ENCODE results near the gene LDHAL6A.
"Not testable (repeated sequence)": the region's sequence is repeated elsewhere in the genome, so short reads cannot be mapped to it uniquely, and the experiment has no call there.

Gene LDHAL6A

GRCh38 chr11:18455686-18456372, at the start of gene LDHAL6A:
LDHAL6A (plus strand) TSS chr11:18455856; CDS start chr11:18456681, 825 bp downstream.
- peaks cover 10% of the 10 kb centered on the region for H3K27me3 ChIP-seq (ENCODE audit: control insufficient read depth, insufficient read depth, low read length)
- no peak within 1 kb of the TSS for H3K4me3 ChIP-seq (ENCODE audit: low read length)
- no peaks in the 10 kb centered on the region for H3K9me3 ChIP-seq (ENCODE audit: control insufficient read depth, low read length)
- no peaks in the 10 kb centered on the region for H3K36me3 ChIP-seq (ENCODE audit: control insufficient read depth, insufficient read depth, low read length)
- H3K4me1 ChIP-seq (ENCODE audit: control insufficient read depth, insufficient read depth, low read length) = no peaks in the 10 kb centered on the region
- H3K9ac ChIP-seq (ENCODE audit: low read length) = no peak within 1 kb of the TSS

DNA sequence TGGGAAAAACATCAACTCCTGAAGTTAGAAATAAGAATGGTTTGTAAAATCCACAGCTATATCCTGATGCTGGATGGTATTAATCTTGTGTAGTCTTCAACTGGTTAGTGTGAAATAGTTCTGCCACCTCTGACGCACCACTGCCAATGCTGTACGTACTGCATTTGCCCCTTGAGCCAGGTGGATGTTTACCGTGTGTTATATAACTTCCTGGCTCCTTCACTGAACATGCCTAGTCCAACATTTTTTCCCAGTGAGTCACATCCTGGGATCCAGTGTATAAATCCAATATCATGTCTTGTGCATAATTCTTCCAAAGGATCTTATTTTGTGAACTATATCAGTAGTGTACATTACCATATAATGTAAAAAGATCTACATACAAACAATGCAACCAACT, 48.3 kb upstream of the LDHAL6A start:
- not testable (repeated sequence) for H3K27me3 ChIP-seq (ENCODE audit: control insufficient read depth, insufficient read depth, low read length); H3K9ac ChIP-seq (ENCODE audit: low read length); H3K4me3 ChIP-seq (ENCODE audit: low read length); H3K36me3 ChIP-seq (ENCODE audit: control insufficient read depth, insufficient read depth, low read length); H3K9me3 ChIP-seq (ENCODE audit: control insufficient read depth, low read length); H3K4me1 ChIP-seq (ENCODE audit: control insufficient read depth, insufficient read depth, low read length)

DNA sequence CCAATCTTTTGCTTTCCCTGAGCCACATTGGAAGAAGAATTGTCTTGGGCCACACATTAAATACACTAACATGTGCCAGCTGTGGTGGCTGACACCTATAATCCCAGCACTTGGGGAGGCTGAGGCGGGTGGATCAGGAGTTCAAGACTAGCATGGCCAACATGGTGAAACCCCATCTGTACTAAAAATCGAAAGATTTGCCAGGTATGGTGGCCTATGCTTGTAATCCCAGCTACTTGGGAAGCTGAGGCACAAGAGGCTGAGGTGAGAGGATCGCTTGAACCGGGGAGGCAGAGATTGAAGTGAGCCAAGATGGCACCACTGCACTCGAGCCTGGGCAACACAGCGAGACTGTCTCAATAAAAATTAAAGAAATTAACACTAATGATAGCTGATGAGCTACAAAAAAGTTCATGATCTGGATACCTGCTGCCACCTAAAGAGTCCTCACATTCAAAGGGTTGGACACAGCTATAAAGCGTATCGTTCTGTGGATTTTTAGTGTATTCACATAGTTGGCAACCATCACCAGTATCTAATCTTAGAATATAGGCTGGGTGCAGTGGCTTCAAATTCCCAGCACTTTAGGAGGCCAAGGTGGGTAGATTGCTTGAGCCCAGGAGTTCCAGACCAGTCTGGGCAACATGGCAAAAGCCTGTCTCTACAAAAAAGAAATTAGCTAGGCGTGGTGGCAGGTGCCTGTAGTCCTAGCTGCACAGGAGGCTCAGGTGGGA, 46.9 kb upstream of the LDHAL6A start:
- no peaks in the 10 kb centered on the region for H3K36me3 ChIP-seq (ENCODE audit: control insufficient read depth, insufficient read depth, low read length)
- H3K9me3 ChIP-seq (ENCODE audit: control insufficient read depth, low read length) = no peaks in the 10 kb centered on the region
- H3K4me3 ChIP-seq (ENCODE audit: low read length) = no peak overlapping the region
- H3K4me1 ChIP-seq (ENCODE audit: control insufficient read depth, insufficient read depth, low read length) = no peaks in the 10 kb centered on the region
- no peak overlapping the region for H3K9ac ChIP-seq (ENCODE audit: low read length)
- H3K27me3 ChIP-seq (ENCODE audit: control insufficient read depth, insufficient read depth, low read length) = no peaks in the 10 kb centered on the region

- no peaks in the 10 kb centered on the region for H3K27me3 ChIP-seq (ENCODE audit: control insufficient read depth, insufficient read depth, low read length)
- no peaks in the 10 kb centered on the region for H3K36me3 ChIP-seq (ENCODE audit: control insufficient read depth, insufficient read depth, low read length)
- H3K9me3 ChIP-seq (ENCODE audit: control insufficient read depth, low read length) = no peaks in the 10 kb centered on the region
- H3K4me1 ChIP-seq (ENCODE audit: control insufficient read depth, insufficient read depth, low read length) = no peaks in the 10 kb centered on the region
- no peak overlapping the region for H3K4me3 ChIP-seq (ENCODE audit: low read length)
- no peak overlapping the region for H3K9ac ChIP-seq (ENCODE audit: low read length)
These were observed 39.2 kb upstream of the LDHAL6A start for GRCh38 chr11:18416459-18416858.

GRCh38 chr11:18419040-18419439, 36.6 kb upstream of the LDHAL6A start:
- Histone ChIP-seq H3K9me3 (ENCODE audit: control insufficient read depth, low read length) (no peaks in the 10 kb centered on the region), H3K4me3 (ENCODE audit: low read length) (no peak overlapping the region), H3K36me3 (ENCODE audit: control insufficient read depth, insufficient read depth, low read length) (no peaks in the 10 kb centered on the region), H3K9ac (ENCODE audit: low read length) (no peak overlapping the region), H3K4me1 (ENCODE audit: control insufficient read depth, insufficient read depth, low read length) (no peaks in the 10 kb centered on the region), H3K27me3 (ENCODE audit: control insufficient read depth, insufficient read depth, low read length) (no peaks in the 10 kb centered on the region)

GRCh38 chr11:18420067-18420466, 35.6 kb upstream of the LDHAL6A start:
- H3K9ac ChIP-seq (ENCODE audit: low read length) = no peak overlapping the region
- H3K4me3 ChIP-seq (ENCODE audit: low read length) = no peak overlapping the region
- no peaks in the 10 kb centered on the region for H3K9me3 ChIP-seq (ENCODE audit: control insufficient read depth, low read length)
- no peaks in the 10 kb centered on the region for H3K36me3 ChIP-seq (ENCODE audit: control insufficient read depth, insufficient read depth, low read length)
- no peaks in the 10 kb centered on the region for H3K27me3 ChIP-seq (ENCODE audit: control insufficient read depth, insufficient read depth, low read length)
- no peaks in the 10 kb centered on the region for H3K4me1 ChIP-seq (ENCODE audit: control insufficient read depth, insufficient read depth, low read length)

DNA sequence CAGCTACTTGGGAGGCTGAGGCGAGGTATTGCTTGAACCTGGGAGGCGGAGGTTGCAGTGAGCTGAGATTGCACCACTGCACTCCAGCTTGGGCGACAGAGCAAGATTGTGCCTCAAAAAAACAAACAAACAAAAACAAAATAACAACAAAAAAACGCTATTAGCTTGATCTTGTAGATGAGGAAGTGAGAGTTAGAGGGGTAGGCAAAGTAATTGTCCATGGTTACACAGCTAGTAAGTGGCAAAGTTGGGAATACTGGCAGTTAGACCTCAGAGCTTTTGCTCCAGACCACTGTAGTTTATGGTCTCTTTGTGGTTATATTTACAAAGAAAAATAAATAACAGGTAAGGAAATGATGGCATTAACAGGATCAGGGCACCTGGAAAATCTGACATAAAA, 28.4 kb upstream of the LDHAL6A start:
- Histone ChIP-seq H3K36me3 (ENCODE audit: control insufficient read depth, insufficient read depth, low read length) (no peaks in the 10 kb centered on the region), H3K4me3 (ENCODE audit: low read length) (no peak overlapping the region), H3K4me1 (ENCODE audit: control insufficient read depth, insufficient read depth, low read length) (no peaks in the 10 kb centered on the region), H3K9ac (ENCODE audit: low read length) (no peak overlapping the region), H3K27me3 (ENCODE audit: control insufficient read depth, insufficient read depth, low read length) (no peaks in the 10 kb centered on the region), H3K9me3 (ENCODE audit: control insufficient read depth, low read length) (no peaks in the 10 kb centered on the region)

GRCh38 chr11:18429332-18429731, 26.3 kb upstream of the LDHAL6A start:
- no peaks in the 10 kb centered on the region for H3K4me1 ChIP-seq (ENCODE audit: control insufficient read depth, insufficient read depth, low read length)
- H3K36me3 ChIP-seq (ENCODE audit: control insufficient read depth, insufficient read depth, low read length) = no peaks in the 10 kb centered on the region
- H3K9me3 ChIP-seq (ENCODE audit: control insufficient read depth, low read length) = no peaks in the 10 kb centered on the region
- H3K27me3 ChIP-seq (ENCODE audit: control insufficient read depth, insufficient read depth, low read length) = no peaks in the 10 kb centered on the region
- H3K4me3 ChIP-seq (ENCODE audit: low read length) = no peak overlapping the region
- H3K9ac ChIP-seq (ENCODE audit: low read length) = no peak overlapping the region

GRCh38 chr11:18438691-18439090, 17.0 kb upstream of the LDHAL6A start:
- no peak overlapping the region for H3K9ac ChIP-seq (ENCODE audit: low read length)
- H3K4me1 ChIP-seq (ENCODE audit: control insufficient read depth, insufficient read depth, low read length) = no peaks in the 10 kb centered on the region
- H3K9me3 ChIP-seq (ENCODE audit: control insufficient read depth, low read length) = no peaks in the 10 kb centered on the region
- H3K4me3 ChIP-seq (ENCODE audit: low read length) = no peak overlapping the region
- no peaks in the 10 kb centered on the region for H3K36me3 ChIP-seq (ENCODE audit: control insufficient read depth, insufficient read depth, low read length)
- no peaks in the 10 kb centered on the region for H3K27me3 ChIP-seq (ENCODE audit: control insufficient read depth, insufficient read depth, low read length)

GRCh38 chr11:18449251-18449650, 6.4 kb upstream of the LDHAL6A start:
- Histone ChIP-seq H3K9ac (ENCODE audit: low read length) (no peak overlapping the region), H3K36me3 (ENCODE audit: control insufficient read depth, insufficient read depth, low read length) (no peaks in the 10 kb centered on the region), H3K4me1 (ENCODE audit: control insufficient read depth, insufficient read depth, low read length) (no peaks in the 10 kb centered on the region), H3K27me3 (ENCODE audit: control insufficient read depth, insufficient read depth, low read length) (no peaks in the 10 kb centered on the region), H3K9me3 (ENCODE audit: control insufficient read depth, low read length) (no peaks in the 10 kb centered on the region), H3K4me3 (ENCODE audit: low read length) (no peak overlapping the region)

DNA sequence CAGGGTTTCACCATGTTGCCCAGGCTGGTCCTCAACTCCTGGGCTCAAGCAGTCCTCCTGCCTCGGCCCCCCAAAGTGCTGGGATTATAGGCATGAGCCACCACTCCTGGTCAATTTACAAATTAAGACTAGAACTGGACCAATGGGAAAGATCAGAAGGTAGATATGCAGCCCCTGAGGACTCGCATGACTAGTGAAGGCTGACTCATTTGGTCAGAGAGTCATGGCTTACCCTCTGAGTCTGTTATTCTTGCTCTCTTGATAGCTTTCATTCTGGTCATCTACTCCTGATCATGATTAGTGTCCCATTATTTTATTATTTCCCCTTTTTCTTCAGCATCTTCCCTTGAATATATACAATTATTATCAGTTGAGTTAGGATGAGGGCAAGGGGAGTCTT, 2.7 kb upstream of the LDHAL6A start:
- Histone ChIP-seq H3K4me1 (ENCODE audit: control insufficient read depth, insufficient read depth, low read length) (no peaks in the 10 kb centered on the region), H3K27me3 (ENCODE audit: control insufficient read depth, insufficient read depth, low read length) (peaks cover 10% of the 10 kb centered on the region), H3K36me3 (ENCODE audit: control insufficient read depth, insufficient read depth, low read length) (no peaks in the 10 kb centered on the region), H3K4me3 (ENCODE audit: low read length) (no peak overlapping the region), H3K9me3 (ENCODE audit: control insufficient read depth, low read length) (no peaks in the 10 kb centered on the region), H3K9ac (ENCODE audit: low read length) (no peak overlapping the region)

- H3K4me1 ChIP-seq (ENCODE audit: control insufficient read depth, insufficient read depth, low read length) = no peaks in the 10 kb centered on the region
- no peaks in the 10 kb centered on the region for H3K36me3 ChIP-seq (ENCODE audit: control insufficient read depth, insufficient read depth, low read length)
- no peak overlapping the region for H3K9ac ChIP-seq (ENCODE audit: low read length)
- peaks cover 10% of the 10 kb centered on the region for H3K27me3 ChIP-seq (ENCODE audit: control insufficient read depth, insufficient read depth, low read length)
- no peaks in the 10 kb centered on the region for H3K9me3 ChIP-seq (ENCODE audit: control insufficient read depth, low read length)
- H3K4me3 ChIP-seq (ENCODE audit: low read length) = no peak overlapping the region
These were observed 1.8 kb downstream of the LDHAL6A start for GRCh38 chr11:18457450-18457849.
